ENCODE results near the gene CTDSPL.
"Not testable (repeated sequence)": the region's sequence is repeated elsewhere in the genome, so short reads cannot be mapped to it uniquely, and the experiment has no call there.

Gene CTDSPL, protein sequence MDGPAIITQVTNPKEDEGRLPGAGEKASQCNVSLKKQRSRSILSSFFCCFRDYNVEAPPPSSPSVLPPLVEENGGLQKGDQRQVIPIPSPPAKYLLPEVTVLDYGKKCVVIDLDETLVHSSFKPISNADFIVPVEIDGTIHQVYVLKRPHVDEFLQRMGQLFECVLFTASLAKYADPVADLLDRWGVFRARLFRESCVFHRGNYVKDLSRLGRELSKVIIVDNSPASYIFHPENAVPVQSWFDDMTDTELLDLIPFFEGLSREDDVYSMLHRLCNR

DNA sequence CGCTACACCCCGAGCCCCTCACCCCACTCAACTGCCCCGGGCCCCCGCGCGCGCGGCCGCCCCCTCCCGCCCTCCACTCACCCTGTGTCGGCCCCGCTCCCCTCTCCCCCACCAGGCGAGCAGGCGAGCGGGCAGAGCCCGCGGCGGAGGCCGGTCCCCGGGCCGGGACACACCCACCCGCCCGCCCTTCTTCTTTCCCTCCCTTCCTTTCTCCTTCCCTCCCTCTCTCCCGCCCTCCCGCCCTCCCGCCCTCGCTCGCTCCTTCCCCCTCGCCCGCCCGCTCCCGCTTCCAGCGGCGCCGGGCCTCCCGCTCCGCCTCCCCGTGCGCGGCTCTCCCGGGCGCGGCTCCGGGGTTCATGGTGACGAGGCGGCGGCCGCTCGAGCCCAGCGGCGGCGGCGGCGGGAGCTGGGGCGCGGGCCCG is at the start of gene CTDSPL:
TSS of gene CTDSPL (plus strand) at position 261 of the 422 bp plus-strand sequence. CDS start 320 bp downstream, outside the sequence.
- DNase-seq: no peak

DNA sequence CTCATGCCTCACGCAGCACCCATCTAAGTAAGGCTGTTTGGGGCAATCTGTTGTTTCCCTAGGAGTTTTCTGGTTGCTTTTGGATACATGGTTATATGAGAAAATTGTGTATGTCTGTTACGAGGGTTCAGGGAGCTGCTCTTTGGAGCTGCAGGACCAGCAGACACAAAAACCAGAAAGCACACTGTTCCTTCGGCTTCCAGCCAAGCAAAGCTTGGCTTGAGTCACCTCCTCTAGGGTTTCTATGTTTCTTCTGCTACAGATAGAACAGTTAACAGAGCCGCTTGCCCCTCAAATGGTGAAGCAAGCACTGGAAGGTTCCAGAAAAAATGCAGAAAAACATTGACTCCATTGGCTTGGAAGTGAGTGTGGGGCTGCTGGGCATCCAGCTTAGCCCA is 49.2 kb upstream of the CTDSPL start:
- no peak for DNase-seq

DNA sequence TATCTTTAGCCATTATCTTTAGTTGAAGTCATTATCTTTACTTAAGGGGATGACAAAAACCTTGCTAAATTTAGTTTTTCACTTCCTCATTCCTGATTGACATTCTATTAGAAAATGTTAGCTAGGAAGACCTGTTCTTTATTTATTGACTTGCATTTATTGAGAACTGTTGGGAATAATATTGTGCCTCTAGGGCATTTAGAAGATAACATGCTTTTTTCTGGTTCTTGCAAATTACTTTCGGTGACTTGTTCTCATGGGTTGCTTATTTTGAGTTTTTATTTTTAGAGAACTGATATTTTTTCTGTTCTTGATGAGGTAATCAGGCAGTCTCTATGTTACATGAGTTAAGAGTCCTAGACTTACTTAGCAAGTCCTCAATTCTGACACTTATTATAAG is 48.3 kb upstream of the CTDSPL start:
- DNase-seq: no peak

DNA sequence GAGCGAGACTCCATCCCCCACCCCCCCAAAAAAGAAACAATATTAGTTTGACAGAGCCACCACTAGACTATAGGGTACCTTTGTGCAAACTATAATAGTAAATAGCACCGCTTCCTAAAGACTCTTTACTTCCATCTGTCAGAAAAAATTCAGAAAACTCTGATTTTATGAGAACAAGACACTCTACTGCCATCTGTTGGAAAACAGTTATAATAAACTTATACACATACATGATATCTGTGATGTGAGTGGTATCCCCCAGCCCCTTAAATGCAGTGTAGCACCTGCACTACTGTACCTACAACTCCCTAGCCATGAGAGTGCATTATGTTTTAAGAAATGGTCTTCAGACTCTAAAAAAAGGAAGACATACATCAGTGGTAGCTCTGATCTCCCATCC is 47.1 kb upstream of the CTDSPL start:
- DNase-seq: no peak

DNA sequence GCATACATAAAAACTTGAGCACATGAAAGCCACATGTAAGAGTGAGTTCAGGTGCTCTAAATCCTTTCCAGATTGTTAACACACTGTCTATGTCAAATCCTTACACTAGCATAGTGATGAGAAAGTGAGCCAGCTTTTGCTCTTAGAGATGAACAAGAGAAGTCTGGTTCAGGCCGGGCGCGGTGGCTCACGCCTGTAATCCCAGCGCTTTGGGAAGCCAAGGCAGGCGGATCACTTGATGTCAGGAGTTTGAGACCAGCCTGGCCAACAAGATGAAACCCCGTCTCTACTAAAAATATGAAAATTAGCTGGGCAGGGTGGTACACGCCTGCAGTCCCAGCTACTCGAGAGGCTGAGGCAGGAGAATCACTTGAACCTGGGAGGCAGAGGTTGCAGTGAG is 46.5 kb upstream of the CTDSPL start:
- not testable (repeated sequence) for DNase-seq

DNA sequence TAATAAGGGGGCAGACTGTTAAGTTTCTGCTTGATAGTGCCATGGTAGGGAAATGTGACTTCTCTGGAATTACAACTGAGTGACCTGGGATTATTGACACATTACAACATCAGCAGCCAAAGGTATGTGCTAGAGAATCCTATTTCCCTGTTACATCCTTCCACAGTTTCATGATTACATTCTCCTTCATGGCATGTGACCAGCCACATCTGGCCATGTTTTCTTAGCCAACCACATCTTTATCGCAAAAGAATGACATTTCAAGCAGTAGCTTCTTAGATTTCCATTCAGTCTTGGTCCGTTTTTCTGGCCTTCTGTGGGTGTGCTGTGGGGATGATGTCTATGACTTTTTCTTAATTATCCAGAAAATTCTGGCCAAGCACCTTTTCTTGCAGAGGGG is 45.4 kb upstream of the CTDSPL start:
- no peak for DNase-seq

DNA sequence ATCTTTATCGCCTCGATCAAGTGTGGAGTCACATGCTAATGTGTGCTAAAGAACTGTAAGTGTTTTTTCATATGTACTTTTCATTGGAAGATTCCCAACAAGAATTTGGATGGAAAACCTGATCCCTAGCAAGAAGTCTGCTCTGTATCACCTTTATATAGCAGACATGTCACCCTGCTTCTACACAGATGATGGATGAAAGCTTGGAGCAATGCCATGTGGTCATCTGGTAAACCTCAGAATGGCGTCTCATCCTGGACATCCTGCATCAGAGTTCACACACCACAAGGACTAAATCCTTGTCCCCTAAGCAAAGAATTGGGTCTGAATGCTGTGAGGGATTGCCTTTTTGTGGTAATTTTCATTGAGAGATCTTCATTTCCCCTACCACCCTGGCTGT is 42.1 kb upstream of the CTDSPL start:
- no peak for DNase-seq

DNA sequence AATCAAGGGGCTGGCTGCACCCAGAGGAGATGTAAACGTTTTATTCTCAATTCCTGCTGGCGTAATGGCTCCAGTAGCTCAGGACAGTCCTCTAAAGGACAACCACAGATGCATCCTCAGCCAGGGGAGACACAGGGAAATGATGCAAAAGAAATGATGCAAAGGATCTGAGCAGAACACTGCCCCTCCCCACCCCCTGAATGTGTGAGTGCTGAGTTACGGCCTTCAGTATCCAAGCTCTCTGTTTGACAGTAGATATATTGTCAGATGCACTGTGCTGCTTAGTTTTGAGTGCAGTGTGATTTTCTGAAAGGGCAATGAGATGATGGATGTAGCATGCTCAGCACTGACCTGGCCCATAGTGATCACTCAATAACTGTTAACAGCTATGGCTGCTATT is 41.4 kb upstream of the CTDSPL start:
- no peak for DNase-seq

DNA sequence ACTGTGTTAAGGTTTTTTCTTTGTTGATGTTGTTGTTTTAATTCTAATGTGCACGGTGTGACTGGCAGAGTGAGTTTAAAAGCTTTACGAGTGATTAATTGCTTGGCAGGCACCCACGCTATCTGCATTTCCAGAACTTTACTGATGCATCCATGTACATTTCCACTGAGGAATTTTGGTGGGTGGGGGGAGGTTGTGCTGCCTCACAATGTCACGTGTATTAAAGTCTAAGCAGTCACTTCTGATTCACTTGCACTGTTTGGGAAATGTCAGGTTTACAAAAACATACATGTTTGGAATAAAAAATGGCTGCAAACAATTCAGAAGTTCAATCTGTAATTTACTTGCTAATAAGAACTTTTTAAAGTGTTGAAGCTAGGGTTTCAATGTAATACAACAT is 38.5 kb upstream of the CTDSPL start:
- DNase-seq: no peak

DNA sequence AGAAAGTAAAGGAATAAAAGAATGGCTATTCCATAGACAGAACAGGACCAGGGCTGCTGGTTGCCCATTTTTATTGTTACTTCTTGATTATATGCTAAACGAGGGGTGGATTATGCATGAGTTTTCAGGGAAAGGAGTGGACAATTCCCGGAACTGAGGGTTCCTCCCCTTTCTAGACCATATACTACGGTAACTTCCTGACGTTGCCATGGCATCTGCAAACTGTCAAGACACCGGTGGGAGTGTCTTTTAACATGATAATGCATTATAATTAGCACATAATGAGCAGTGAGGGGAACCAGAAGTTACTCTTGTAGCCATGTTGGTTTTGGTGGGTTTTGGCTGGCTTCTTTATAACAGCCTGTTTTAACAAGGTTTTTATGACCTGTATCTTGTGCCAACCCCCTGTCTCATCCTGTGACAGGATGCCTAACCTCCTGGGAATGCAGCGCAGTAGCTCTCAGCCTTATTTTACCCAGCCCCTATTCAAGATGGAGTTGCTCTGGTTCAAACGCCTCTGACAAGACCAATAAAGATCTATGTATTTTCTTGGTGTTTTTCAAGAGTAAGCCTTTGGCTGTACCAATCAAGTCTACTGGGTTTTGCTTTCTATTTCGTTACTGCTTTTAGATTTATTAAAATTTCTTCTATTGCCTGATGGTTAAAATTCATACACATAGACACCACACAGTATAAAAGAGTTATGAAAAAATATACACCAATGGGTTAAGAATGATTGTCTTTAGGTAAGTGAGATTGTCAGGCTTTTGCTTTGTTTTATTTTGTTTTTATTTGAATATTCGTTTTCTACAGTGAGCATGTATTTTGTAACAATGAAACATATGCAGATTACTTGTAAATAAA is 37.4 kb upstream of the CTDSPL start:
- no peak for DNase-seq

DNA sequence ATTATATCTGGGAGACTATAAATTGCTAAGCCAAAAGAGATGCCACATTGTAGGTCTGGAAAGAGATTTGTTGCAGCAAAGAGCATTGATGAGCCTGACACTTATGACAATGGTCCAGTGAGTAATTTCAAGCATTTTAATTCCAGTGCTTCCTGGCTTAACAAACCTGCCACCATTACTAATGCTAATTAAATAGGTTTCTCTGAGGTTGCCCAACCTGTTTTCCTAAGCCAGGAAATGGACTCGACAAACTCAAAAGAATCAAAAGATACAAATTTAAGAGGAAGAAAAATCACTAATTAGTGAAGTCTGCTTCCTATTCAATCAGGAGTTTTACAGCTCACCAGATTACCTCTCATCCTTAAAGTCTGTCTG is 36.7 kb upstream of the CTDSPL start:
- DNase-seq: no peak

DNA sequence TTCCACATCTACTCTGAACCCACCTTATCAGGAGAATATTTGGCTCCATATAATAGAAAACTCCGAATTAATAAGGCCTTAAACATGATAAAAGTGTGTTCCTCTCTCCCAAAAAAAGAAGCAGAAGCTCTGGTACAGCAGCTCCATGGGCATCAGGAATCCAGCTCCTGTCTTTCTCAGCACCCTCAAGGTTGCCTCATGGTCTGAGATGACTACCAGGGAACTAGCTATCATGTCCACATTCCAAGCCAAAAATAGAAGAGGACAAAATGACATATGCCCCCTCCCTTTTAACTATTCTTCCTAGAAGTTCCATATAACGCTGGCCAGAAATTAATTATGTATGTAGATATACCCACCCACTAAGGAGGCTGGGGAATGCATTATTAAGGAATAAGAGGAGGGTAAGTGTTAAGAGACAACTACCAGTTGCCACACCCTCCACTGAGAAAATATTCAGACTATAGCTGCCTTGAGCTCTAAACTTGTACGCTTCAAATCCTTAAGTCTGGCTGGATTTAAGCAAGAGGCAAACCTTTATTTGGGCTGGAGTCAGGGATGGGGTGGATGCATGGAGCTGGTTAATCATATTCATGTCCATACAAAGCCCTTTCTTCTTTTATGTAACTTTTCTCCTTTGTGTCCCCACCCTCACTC is 35.8 kb upstream of the CTDSPL start:
- DNase-seq: no peak

DNA sequence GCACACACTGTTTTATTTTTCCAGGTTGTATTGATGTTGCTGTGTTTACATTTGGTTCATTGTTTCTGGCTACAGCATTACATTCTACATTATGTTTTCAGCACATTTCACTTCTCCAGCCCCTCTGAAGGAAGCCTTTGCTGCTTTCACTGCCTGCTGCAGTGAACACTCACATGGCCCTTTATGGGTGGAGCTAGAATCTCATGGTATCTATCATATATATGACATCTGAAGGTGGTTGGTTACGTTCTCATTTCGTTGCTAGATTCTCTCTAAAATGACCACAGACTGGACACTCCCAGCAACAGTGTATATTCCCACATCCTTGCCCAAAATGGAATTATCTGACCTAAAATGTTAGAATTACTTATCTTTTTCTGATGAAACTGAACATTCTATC is 35.2 kb upstream of the CTDSPL start:
- DNase-seq: no peak

DNA sequence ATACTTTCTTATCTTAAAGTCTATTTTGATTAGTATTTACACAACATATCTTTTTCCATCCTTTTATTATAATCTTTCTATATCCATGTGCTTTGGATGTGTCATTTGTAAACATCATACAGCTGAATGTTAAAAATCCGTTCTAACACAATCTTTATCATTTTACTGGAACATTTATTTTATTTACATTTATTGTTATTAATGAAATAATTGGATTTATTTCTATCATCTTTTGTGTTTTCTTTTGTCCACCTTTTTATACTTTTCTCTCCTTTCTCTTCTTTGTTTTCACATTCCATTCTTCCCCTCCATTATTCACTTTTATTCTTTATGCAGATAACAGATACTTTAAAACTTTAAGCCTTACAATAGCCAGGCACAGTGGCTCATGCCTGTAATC is 34.7 kb upstream of the CTDSPL start:
- no peak for DNase-seq

DNA sequence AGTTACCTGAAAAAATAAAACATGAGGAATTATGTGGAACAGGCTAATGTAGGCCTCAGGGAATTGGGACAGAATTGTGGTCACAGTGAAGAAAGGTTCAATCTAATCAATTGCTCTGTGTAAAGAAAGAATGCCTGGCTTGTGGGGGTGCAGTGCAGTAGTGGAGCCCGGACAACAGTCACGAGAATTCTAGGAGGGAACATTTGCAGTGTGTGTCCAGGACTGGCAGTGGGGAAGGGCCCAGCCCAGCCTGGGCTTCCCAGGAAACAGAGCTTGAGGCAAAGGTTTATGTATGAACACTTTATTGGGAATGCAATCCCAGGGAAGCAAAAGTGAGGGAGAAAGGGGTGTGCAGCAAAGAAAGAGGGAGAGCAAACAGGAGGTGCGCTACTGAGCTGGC is 29.2 kb upstream of the CTDSPL start:
- no peak for DNase-seq

DNA sequence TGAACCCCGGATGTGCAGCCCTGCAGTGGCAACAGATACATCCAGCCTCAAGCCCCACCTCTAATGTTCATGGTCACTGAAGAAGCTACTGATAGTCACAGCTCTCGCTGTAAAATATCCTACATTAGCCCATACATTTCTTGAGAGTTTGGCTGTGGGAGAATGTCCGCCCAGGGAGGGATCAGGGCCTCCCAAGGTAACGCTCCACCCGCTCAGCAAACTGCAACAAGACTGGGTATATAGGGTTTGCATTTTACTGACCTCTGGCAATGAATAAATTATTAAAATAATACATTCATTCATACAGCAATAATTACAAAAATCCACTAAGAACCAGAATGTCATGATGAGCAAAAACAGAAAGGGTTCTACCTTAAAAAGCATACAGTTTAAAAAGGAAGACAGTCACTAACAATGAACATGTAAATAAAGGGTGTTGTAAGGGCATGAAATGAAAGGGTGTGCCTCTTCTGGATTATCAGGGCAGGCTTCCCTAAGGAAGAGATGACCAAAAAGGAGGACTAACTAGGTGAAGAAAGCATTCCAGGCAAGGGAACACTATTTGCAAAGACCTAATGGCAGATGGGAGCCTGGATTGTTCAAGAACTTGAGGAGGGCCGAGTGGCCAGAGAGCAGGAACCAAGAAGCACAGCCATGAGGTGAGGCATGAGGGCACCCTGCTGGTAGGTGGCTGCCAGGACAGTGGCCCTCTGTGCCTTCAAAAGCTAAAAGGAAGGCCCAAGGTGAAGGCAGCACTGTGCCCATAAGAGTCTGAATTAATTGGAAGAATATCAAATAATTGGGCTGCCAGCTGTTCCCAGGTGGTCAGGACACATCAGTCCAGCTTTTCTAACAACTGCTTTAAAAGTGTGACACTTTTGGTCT is 28.1 kb upstream of the CTDSPL start:
- DNase-seq: no peak

DNA sequence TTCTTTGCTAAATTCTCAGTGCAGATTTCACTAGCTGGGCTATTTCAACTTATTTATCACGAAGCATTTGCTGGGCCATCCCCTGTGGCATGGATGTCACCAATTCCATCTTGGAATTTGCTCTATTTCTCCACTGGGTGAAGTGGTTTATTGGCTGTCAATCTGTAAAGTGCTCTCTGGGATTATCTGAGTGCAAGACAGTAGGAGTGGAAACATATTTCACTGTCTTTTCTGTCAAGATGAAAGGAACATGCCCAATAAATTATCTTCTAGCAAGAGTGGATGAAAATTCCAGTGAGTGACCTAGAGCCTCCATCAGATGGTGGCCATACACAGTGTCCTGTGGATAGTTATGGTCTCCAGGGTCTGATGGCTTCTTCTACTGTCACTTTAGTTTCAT is 25.1 kb upstream of the CTDSPL start:
- DNase-seq: no peak

DNA sequence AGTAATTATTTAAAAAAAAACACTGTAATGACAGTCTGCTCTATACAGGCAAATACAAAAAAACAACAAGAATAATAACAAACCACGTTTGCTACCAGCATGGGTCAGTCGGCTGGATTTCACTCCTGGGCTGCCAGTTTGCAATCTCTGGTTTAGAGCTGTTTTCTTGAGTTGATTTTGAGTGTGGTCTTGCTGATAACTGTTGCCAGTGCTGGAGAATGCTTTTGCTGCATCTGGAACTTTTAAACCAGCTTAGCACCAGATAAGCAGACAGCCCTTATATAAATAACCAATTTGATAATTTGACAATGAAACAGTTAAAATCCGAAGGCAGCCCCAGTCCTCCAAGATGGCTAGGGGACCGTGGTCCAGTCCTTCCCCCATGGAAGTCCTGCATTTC is 14.0 kb upstream of the CTDSPL start:
- DNase-seq: no peak

DNA sequence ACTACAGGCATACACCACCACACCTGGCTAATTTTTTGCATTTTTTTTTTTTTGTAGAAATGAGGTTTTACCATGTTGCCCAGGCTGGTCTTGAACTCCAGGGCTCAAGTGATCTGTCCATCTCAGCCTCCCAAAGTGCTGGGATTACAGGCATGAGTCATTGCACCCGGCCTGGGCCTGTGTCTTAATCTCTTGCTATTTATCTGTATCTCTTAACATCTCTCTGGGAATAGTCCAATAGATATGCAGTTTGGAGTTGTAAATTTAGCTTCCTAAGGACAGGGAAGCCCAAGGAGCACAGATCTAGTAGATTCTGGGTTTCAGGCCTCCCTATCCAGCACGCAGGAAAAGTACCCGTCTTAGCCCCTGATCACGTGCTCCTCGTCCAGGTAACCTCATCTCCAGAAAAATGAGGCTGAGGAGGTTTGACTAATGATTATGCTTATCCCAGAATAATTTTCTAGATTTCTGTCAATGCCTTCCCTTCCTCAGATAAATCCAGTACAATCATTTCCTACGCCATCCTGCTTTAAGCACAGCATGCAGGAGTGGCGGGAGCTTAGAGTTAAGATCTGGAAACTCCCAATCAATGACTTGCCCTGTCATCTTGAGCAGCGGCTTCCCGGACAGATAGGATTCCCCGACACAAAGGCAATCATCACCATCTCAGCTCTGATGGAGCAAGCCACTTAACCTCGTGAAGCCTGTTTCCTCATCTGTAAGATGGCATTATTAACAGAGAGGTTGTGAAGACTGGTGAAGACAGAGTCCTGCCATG is 12.3 kb upstream of the CTDSPL start:
- DNase-seq: no peak

DNA sequence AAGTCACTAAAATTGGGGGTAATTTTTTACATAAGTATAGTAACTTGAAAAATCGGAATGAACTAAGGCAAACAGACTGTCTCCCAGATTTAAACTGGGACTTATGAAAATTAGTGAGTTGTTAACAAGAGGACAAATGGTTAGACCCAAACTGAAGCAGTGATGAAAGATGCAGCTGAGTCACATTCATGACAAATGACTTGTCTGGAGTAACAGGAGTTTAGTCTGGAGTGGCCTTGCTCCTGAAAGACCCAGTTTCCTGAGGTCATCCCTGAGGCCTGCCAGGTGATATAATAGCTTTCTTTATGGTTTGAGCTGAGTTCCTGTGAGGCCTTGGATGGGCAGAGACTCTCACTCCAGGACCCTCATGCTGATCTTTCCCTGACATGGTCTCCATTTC is 9.6 kb upstream of the CTDSPL start:
- DNase-seq: no peak

DNA sequence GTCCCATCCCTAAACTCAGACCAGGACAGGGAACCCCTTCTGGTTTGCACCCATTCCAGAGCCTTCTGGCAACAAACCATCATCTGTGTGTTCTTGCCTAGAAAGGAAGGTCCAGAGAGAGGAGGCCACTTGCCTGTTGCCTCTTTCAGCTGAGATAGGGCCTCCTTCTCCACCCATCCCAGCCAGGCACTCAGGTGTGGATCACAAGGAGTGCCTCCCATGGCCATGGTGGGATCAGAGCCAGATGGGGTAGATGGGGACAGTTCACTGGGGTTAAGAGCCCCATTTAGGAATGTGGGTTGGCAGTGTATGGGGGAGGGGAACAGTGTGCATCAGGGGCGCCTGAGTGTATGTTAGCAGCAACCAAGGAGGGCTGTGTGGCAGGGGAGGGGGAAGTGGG is 8.9 kb upstream of the CTDSPL start:
- DNase-seq: no peak

Measured in activated CD8-positive, alpha-beta memory T cell treated with anti-CD3 and anti-CD28 coated beads for 24 hours (primary cell).